Karpas-422 (cell line): ENCODE measurements around the gene IRX2. TPM values are rescaled to one million over a fixed set of nuclear protein-coding genes. Genes with fewer than 3 reads are reported as not detected.

Experiments
- DNase-seq: peaks from one replicate; pipeline ENCODE4 v3.0.0-alpha.2; 2015
- H2AFZ ChIP-seq: fragments of 200-600 bp; sonication (generic); 2 replicates; pipeline ENCODE4 v1.6.1; 2014; ENCODE audit warnings: antibody characterized with exemption, low read length, mixed read lengths
- H3K27ac ChIP-seq: fragments of 200-600 bp; sonication (generic); 2 replicates; pipeline ENCODE4 v1.5.1; 2014; ENCODE audit warnings: mild to moderate bottlenecking, low read length, moderate library complexity
- H3K27me3 ChIP-seq: fragments of 200-600 bp; sonication (generic); 2 replicates; pipeline ENCODE4 v1.6.1; 2014; ENCODE audit warnings: low read length, mixed read lengths
- H3K36me3 ChIP-seq: fragments of 200-600 bp; sonication (generic); 2 replicates; pipeline ENCODE4 v1.6.1; 2014; ENCODE audit warnings: low read length, mixed read lengths; ENCODE audit not compliant: insufficient read depth
- H3K4me1 ChIP-seq: fragments of 200-600 bp; sonication (generic); 2 replicates; pipeline ENCODE4 v1.6.1; 2014; ENCODE audit warnings: mild to moderate bottlenecking, low read length, mixed read lengths
- H3K4me2 ChIP-seq: fragments of 200-600 bp; sonication (generic); 2 replicates; pipeline ENCODE4 v1.6.1; 2014; ENCODE audit warnings: low read length, low read depth, mild to moderate bottlenecking; ENCODE audit not compliant: poor library complexity, severe bottlenecking
- H3K4me3 ChIP-seq: fragments of 200-600 bp; sonication (generic); 2 replicates; pipeline ENCODE4 v1.5.1; 2014; ENCODE audit warnings: mild to moderate bottlenecking, antibody characterized with exemption, low read length, mixed read lengths
- H3K79me2 ChIP-seq: fragments of 200-600 bp; sonication (generic); 2 replicates; pipeline ENCODE4 v1.6.1; 2014; ENCODE audit warnings: mild to moderate bottlenecking, low read length, mixed read lengths
- H3K9ac ChIP-seq: fragments of 200-600 bp; sonication (generic); 2 replicates; pipeline ENCODE4 v1.6.0; 2014; ENCODE audit warnings: low read length
- H3K9me2 ChIP-seq: fragments of 200-600 bp; sonication (generic), shearing (Covaris generic); replicated peaks from 2 replicates; pipeline ENCODE4 v1.6.0; 2014; ENCODE audit warnings: mild to moderate bottlenecking, low read length, moderate library complexity; ENCODE audit not compliant: insufficient read depth
- H3K9me3 ChIP-seq: fragments of 300-700, 200-600 bp; sonication (generic); 2 replicates; pipeline ENCODE4 v1.6.1; 2014; ENCODE audit warnings: low read length, mixed read lengths
- H4K20me1 ChIP-seq: fragments of 200-600 bp; sonication (generic); 2 replicates; pipeline ENCODE4 v1.6.1; 2014; ENCODE audit warnings: mild to moderate bottlenecking, antibody characterized with exemption, low read length, low read depth; ENCODE audit not compliant: insufficient read depth
- total RNA-seq: library from RNA; depleted of rRNA; stranded (reverse); fragments of >200 nt; shearing (Covaris generic); gene quantifications from 2 replicates; pipeline ENCODE4 v1.2.3, GENCODE V29; 2014; ENCODE audit warnings: low replicate concordance; rRNA removed

The IRX2 gene
- not detected in 2 replicates for total RNA-seq

DNA sequence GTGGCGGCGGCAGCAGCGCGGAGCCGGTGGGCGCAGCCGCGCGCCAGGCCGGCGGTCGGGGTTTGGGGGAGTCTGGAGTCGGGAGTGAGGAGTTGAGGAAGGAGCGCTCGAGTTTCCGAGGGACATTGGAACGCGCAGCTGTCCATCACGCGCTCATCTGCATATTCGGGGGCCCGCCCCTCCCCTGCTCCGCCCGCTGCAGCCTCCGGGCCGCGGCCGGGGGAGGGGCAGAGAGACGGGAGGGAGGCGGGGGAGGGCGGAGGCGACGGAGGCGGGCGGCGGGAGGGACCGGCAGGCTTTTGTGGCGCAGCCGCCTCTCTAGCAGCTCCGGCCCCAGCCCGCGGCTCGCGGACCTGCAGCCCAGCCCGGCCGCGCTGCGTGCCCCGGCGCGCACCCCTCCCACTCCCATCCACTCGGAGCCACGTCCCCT is at the start of gene IRX2:
IRX2 (minus strand) TSS at position 86 of the 430 bp plus-strand sequence. CDS start 264 bp downstream, outside the sequence.
- Histone ChIP-seq H4K20me1 (no peaks in the 10 kb centered on the region), H3K79me2 (no peaks in the 10 kb centered on the region), H3K27me3 (no peaks in the 10 kb centered on the region), H3K36me3 (no peaks in the 10 kb centered on the region), H2AFZ (no peak within 1 kb of the TSS), H3K4me1 (no peaks in the 10 kb centered on the region), H3K4me3 (no peak within 1 kb of the TSS), H3K9me3 (peaks cover 5% of the 10 kb centered on the region; the same call in 1 of the 2 replicates), H3K9ac (no peak within 1 kb of the TSS), H3K9me2 (no peaks in the 10 kb centered on the region), H3K27ac (no peak within 1 kb of the TSS), H3K4me2 (no peak within 1 kb of the TSS)
- no peak for DNase-seq

DNA sequence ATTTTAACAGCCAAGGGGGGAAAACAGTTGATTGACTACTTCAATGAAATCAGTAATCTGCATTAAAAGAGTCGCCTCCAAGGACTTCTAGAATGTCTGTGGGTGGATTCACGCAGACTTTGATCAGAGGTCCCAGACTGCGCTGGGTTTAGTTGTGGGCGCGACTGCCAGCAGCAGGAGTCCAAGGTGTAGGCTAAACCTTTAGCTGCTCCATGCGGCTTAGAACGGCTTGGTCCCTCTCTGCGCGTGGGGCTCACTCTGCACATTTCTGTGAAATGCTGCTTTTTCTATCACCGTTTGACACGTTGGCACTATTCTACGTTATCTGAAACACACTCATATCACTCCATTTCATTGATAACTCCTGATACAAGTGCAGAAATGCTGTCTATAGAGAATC is 48.6 kb upstream of the IRX2 start:
- Histone ChIP-seq H3K4me3 (no peak overlapping the region), H4K20me1 (no peaks in the 10 kb centered on the region), H3K9ac (no peak overlapping the region), H3K9me2 (no peaks in the 10 kb centered on the region), H3K79me2 (no peaks in the 10 kb centered on the region), H3K4me1 (no peaks in the 10 kb centered on the region), H3K27me3 (no peaks in the 10 kb centered on the region), H3K27ac (no peak overlapping the region), H3K36me3 (no peaks in the 10 kb centered on the region), H3K4me2 (no peak overlapping the region), H2AFZ (no peak overlapping the region), H3K9me3 (peaks cover 5% of the 10 kb centered on the region; the same call in 1 of the 2 replicates)
- DNase-seq = no peak

DNA sequence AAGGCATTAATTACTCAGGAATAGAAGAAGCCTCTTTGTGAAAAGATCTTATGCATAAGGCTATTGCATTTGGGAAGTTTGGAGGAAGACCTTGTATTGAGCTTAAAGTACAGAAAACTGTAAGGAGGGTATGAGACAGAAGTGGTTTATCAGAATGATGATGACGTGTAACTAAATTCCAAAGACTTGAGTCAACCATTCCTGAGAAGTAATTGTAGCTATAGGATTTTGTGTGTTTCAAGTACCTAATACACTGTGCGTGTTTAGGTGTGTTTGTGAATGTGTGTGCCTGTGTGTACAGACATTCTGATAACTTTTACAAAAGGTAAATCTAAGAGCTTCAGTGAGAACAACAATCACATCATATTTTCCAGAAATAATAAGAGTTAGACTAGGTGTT is 46.5 kb upstream of the IRX2 start:
- no peak overlapping the region for H3K4me3 ChIP-seq
- H4K20me1 ChIP-seq = no peaks in the 10 kb centered on the region
- H3K9me3 ChIP-seq = peaks cover 12% of the 10 kb centered on the region; the same call in 1 of the 2 replicates
- H3K9me2 ChIP-seq = no peaks in the 10 kb centered on the region
- no peaks in the 10 kb centered on the region for H3K36me3 ChIP-seq
- no peak overlapping the region for H3K27ac ChIP-seq
- DNase-seq = no peak
- H2AFZ ChIP-seq = no peak overlapping the region
- H3K4me2 ChIP-seq = no peak overlapping the region
- H3K4me1 ChIP-seq = no peaks in the 10 kb centered on the region
- H3K79me2 ChIP-seq = no peaks in the 10 kb centered on the region
- H3K9ac ChIP-seq = no peak overlapping the region
- H3K27me3 ChIP-seq = no peaks in the 10 kb centered on the region

DNA sequence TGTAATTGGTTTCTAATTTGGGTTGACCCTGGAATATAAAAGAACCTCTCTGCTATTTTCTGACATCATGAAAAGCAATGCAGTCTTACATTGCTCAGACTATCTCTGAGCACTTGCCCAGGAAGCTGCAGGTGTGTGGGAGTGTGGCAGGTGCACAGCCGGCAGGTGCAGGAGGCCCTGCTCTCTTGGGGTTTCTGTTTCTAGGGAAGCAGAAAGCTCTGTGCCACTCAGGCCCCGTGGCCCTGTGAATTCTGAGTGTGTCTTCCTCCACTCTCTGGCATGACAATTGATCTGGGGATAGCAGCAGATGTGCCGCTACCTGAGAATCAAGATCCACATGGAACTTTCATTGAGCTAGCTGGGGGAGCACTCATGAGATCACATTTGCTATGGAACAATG is 45.7 kb upstream of the IRX2 start:
- H3K4me3 ChIP-seq = no peak overlapping the region
- peaks cover 18% of the 10 kb centered on the region; the same call in 1 of the 2 replicates for H3K9me3 ChIP-seq
- no peaks in the 10 kb centered on the region for H3K27me3 ChIP-seq
- DNase-seq = no peak
- H3K9me2 ChIP-seq = no peaks in the 10 kb centered on the region
- H3K4me2 ChIP-seq = no peak overlapping the region
- no peaks in the 10 kb centered on the region for H3K4me1 ChIP-seq
- H3K79me2 ChIP-seq = no peaks in the 10 kb centered on the region
- no peaks in the 10 kb centered on the region for H4K20me1 ChIP-seq
- no peaks in the 10 kb centered on the region for H3K36me3 ChIP-seq
- H2AFZ ChIP-seq = no peak overlapping the region
- H3K27ac ChIP-seq = no peak overlapping the region
- no peak overlapping the region for H3K9ac ChIP-seq

DNA sequence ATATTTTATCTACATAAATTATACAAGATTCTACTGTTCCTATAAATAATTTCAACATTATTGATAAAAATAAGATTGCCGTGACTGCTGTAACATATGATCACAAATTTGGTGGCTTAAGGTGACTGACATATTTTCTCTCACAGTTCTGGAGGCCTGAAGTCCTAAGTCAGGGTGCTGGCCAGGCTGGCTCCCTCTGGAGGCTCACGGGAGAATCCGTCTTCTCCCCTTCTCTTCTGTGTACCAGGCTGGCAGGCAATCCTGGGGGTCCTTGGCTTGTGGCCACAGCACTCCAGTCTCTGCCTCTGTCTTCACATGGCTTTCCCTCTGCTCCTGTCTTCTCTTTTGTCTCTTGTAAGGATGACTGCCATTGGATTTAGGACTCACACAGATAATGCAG is 31.7 kb upstream of the IRX2 start:
- Histone ChIP-seq H3K9me3 (peaks cover 10% of the 10 kb centered on the region; the same call in 1 of the 2 replicates), H3K4me3 (no peak overlapping the region), H3K27me3 (no peaks in the 10 kb centered on the region), H3K27ac (no peak overlapping the region), H3K9ac (no peak overlapping the region), H2AFZ (no peak overlapping the region), H4K20me1 (no peaks in the 10 kb centered on the region), H3K4me1 (no peaks in the 10 kb centered on the region), H3K79me2 (no peaks in the 10 kb centered on the region), H3K9me2 (no peaks in the 10 kb centered on the region), H3K36me3 (no peaks in the 10 kb centered on the region), H3K4me2 (no peak overlapping the region)
- no peak for DNase-seq

DNA sequence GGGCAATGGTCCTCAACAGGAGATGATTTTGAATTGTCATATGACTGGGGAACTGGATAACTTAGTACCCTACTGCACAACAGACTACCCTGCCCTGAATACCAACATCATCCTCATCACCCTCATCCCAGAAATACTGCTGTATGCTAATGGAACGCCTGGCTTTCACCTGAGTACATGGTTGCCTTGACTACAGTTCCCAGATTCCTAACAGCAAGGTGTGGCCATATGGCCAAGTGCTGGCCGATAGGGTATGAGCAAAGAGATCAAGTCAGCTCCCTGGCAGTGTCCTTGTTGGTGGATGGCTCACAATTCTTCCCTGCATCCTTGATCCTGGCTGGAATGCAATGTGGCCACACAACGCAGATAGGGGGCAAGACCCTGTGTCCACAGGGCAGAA is 31.2 kb upstream of the IRX2 start:
- H3K27me3 ChIP-seq = no peaks in the 10 kb centered on the region
- no peak overlapping the region for H2AFZ ChIP-seq

DNA sequence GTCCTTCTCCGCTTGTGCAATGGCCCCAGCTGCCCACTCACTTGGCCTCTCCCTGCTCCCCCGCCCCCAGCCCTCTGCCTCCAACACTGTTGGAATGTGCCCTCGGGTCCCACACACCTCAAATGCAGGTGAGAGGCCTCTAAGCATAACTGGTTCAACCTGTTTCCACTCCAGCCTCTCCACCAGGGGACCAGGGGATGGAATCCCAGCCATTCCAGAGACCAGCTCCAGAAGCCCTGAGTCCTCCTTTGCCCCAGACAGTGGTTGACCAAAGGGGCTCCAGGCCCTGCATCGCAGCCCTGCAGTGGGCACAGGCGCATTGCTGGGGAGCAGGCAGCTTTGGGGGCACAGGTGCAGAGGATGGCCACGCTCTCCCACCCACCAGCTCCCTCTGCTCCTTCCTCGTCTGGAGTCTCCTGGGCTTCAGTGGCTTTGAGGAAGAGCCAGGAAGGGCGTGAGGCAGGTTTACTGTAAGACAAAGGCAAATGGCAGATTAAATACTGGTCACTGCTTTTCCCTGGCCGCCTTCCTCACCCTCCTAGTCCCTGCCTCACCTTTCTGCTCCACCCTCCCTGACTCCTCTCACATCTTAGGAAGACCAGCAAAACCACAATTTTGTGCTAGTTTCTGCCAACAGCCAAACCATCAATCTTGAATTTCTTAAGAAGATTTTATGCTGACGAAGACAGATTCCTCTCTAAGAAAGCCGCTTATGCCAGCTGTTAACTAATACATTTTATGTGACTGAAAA is 29.1 kb upstream of the IRX2 start:
- H2AFZ ChIP-seq = no peak overlapping the region
- no peak overlapping the region for H3K9ac ChIP-seq
- H3K4me2 ChIP-seq = no peak overlapping the region

More for the DNA sequence above, 31.2 kb upstream of the IRX2 start:
- Histone ChIP-seq H3K9ac (no peak overlapping the region), H3K9me2 (no peaks in the 10 kb centered on the region), H3K4me2 (no peak overlapping the region), H3K27ac (no peak overlapping the region), H3K79me2 (no peaks in the 10 kb centered on the region), H3K36me3 (no peaks in the 10 kb centered on the region), H3K4me1 (no peaks in the 10 kb centered on the region), H4K20me1 (no peaks in the 10 kb centered on the region), H3K4me3 (no peak overlapping the region), H3K9me3 (peaks cover 10% of the 10 kb centered on the region; the same call in 1 of the 2 replicates)
- no peak for DNase-seq

DNA sequence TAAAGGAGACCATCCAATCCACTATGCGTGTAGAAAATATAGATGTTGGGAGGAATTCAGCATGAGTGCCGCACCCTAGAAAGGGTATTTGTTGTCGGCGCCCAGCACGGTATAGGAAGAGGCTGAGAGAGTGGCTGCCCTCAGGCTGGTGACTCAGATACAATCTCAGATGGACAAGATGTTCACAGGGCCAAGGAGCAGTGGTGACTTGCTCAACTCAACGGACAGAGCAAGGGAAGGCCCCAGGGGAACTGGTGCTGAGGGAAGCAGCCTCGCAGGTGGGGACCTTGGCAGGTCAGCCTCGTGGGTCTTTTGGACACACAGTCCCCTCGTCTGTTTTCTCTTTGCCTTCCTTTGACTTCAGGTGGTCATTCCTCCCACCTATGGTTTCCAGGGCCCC is 28.0 kb upstream of the IRX2 start:
- Histone ChIP-seq H3K4me2 (no peak overlapping the region), H3K27me3 (no peaks in the 10 kb centered on the region), H2AFZ (no peak overlapping the region)

More for the DNA sequence above, 29.1 kb upstream of the IRX2 start:
- no peaks in the 10 kb centered on the region for H3K4me1 ChIP-seq
- H4K20me1 ChIP-seq = no peaks in the 10 kb centered on the region
- H3K4me3 ChIP-seq = no peak overlapping the region
- no peaks in the 10 kb centered on the region for H3K27me3 ChIP-seq
- H3K27ac ChIP-seq = no peak overlapping the region
- DNase-seq = no peak
- H3K79me2 ChIP-seq = no peaks in the 10 kb centered on the region
- peaks cover 10% of the 10 kb centered on the region for H3K9me3 ChIP-seq
- no peaks in the 10 kb centered on the region for H3K9me2 ChIP-seq
- H3K36me3 ChIP-seq = no peaks in the 10 kb centered on the region

More for the DNA sequence above, 28.0 kb upstream of the IRX2 start:
- no peak overlapping the region for H3K9ac ChIP-seq
- no peaks in the 10 kb centered on the region for H4K20me1 ChIP-seq
- no peak overlapping the region for H3K27ac ChIP-seq
- H3K4me1 ChIP-seq = no peaks in the 10 kb centered on the region
- H3K79me2 ChIP-seq = no peaks in the 10 kb centered on the region
- H3K9me2 ChIP-seq = no peaks in the 10 kb centered on the region
- peaks cover 13% of the 10 kb centered on the region for H3K9me3 ChIP-seq
- no peak overlapping the region for H3K4me3 ChIP-seq
- no peak for DNase-seq
- no peaks in the 10 kb centered on the region for H3K36me3 ChIP-seq
